HL-60 (cell line): ENCODE data around the gene FBXL15.
A peak's percentile ranks its signal among the peaks of the same experiment; 100 is the strongest.

Experiments
- CTCF ChIP-seq: IDR thresholded peaks from one replicate; pipeline ENCODE4 v1.5.1; 2011; ENCODE audit warnings: low read length, control low read depth, inconsistent platforms; ENCODE audit not compliant: insufficient read depth
- TF ChIP-seq, protein P1 (sequence below): IDR thresholded peaks from 2 replicates; pipeline ENCODE4 v1.6.1; 2012; ENCODE audit warnings: low read depth; ENCODE audit not compliant: insufficient replicate concordance

DNA sequence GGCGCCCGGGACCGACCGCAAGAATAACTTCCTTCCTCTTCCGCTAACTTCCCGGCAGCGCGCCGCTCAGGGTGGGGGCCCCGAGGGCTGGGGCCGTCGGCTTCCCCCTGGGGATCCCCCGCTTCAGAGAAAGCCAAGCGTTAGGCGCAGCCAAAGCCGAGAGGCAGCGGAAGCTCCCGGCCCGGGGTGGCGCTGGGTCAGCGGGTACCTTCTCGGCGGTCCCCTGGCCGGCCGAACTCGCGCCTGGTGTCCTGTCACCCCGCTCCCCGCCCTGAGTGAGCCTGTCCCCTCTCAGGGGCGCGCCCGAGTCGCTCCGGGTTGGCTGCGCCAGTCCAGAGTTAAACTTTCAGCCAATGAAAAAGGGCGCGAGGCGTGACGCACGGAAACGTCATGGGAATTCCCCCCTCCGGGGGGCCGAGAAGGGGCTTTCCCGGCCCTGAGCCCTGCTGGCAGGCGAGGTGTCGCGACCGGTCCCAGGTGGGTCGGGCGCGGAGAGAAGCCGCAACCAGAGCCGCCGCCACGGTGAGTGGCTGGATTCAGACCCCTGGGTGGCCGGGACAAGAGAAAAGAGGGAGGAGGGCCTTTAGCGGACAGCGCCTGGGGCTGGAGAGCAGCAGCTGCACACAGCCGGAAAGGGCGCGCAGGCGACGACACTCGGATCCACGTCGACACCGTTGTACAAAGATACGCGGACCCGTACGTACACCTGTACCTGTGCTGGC is 26.4 kb upstream of the FBXL15 start:
- TF ChIP-seq CTCF = no peak
- TF ChIP-seq, protein P1, sequence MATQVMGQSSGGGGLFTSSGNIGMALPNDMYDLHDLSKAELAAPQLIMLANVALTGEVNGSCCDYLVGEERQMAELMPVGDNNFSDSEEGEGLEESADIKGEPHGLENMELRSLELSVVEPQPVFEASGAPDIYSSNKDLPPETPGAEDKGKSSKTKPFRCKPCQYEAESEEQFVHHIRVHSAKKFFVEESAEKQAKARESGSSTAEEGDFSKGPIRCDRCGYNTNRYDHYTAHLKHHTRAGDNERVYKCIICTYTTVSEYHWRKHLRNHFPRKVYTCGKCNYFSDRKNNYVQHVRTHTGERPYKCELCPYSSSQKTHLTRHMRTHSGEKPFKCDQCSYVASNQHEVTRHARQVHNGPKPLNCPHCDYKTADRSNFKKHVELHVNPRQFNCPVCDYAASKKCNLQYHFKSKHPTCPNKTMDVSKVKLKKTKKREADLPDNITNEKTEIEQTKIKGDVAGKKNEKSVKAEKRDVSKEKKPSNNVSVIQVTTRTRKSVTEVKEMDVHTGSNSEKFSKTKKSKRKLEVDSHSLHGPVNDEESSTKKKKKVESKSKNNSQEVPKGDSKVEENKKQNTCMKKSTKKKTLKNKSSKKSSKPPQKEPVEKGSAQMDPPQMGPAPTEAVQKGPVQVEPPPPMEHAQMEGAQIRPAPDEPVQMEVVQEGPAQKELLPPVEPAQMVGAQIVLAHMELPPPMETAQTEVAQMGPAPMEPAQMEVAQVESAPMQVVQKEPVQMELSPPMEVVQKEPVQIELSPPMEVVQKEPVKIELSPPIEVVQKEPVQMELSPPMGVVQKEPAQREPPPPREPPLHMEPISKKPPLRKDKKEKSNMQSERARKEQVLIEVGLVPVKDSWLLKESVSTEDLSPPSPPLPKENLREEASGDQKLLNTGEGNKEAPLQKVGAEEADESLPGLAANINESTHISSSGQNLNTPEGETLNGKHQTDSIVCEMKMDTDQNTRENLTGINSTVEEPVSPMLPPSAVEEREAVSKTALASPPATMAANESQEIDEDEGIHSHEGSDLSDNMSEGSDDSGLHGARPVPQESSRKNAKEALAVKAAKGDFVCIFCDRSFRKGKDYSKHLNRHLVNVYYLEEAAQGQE = peak; percentile 65
